Ishikawa (cell line): ENCODE measurements around the gene GALNT10.

Experiments
- CEBPB ChIP-seq: IDR thresholded peaks from 2 replicates; pipeline ENCODE4 v1.6.1; 2012
- CREB1 ChIP-seq: IDR thresholded peaks from 2 replicates; pipeline ENCODE4 v1.6.1; 2012; ENCODE audit warnings: low read depth
- EP300 ChIP-seq: IDR thresholded peaks from 2 replicates; pipeline ENCODE4 v1.6.1; 2012; ENCODE audit warnings: borderline replicate concordance
- FOXM1 ChIP-seq: IDR thresholded peaks from 2 replicates; pipeline ENCODE4 v1.6.1; 2012; ENCODE audit warnings: low read depth, borderline replicate concordance
- MAX ChIP-seq: IDR thresholded peaks from 2 replicates; pipeline ENCODE4 v1.6.1; 2012
- RAD21 ChIP-seq: IDR thresholded peaks from 2 replicates; pipeline ENCODE4 v1.6.1; 2012; ENCODE audit warnings: low read depth
- REST ChIP-seq: IDR thresholded peaks from 2 replicates; pipeline ENCODE4 v1.6.1; 2012; ENCODE audit warnings: low read depth, mild to moderate bottlenecking
- TAF1 ChIP-seq: IDR thresholded peaks from 2 replicates; pipeline ENCODE4 v1.6.1; 2012; ENCODE audit warnings: low read depth, mild to moderate bottlenecking
- TEAD4 ChIP-seq: IDR thresholded peaks from 2 replicates; pipeline ENCODE4 v1.6.1; 2012
- YY1 ChIP-seq: IDR thresholded peaks from 2 replicates; pipeline ENCODE4 v1.6.1; 2012; ENCODE audit warnings: low read depth
- ZBTB7A ChIP-seq: IDR thresholded peaks from 2 replicates; pipeline ENCODE4 v1.6.1; 2012; ENCODE audit warnings: low read depth

DNA sequence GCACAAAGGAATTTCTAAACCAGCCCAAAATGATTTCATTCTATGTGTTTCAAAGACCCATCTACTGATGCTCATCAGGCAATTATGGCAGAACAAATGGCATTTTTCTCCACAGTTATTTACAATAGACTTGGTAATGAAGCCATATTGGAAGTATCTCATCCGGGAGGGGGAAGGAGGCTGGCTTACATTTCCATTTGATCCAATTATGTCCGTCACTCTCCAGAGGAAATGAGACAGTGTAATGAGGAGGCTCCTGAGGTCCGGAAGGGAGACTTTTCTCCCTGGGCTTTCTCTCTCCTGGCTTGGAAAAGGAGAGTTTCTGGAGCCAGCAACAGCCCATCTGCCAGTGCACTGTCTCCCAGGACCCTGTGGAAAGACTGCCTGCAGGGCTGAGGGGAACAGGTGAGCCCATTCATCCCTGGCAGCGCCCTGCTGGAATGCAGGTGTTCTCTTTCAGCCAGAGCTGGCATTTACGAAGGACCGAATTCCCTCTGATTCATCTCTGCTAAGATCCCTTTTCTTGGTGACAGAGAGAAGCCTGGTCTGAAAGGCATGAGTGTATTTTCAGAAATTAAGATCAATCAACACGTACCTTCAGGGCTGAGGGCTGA is 200.3 kb downstream of the GALNT10 start:
- TF ChIP-seq REST (no peak), MAX (no peak; the same call in 1 of the 2 replicates), EP300 (no peak), RAD21 (no peak), FOXM1 (no peak), CEBPB (no peak), ZBTB7A (no peak), TEAD4 (peak; percentile 49), TAF1 (no peak), YY1 (no peak), CREB1 (no peak)
